Epithelial cell of prostate (primary cell): ENCODE data around the gene TBCCD1.

ENCODE experiments used
- DNase-seq: peaks from one replicate; pipeline ENCODE4 v3.0.0-alpha.2; 2011; ENCODE audit warnings: low read depth, low spot score
- H3K27ac ChIP-seq: fragments of 450-650 bp; 2 replicates; pipeline ENCODE4 v1.5.1; 2017; ENCODE audit warnings: mild to moderate bottlenecking

The TBCCD1 gene

GRCh38 chr3:186567072-186567921 is at the start of gene TBCCD1:
TSS of gene TBCCD1 (minus strand) at chr3:186567339. CDS start at chr3:186564329, 3,010 bp downstream.
- DNase-seq: peak; percentile 59
- peak within 1 kb of the TSS; percentile 79 for H3K27ac ChIP-seq

GRCh38 chr3:186616299-186616617 is 49.1 kb upstream of the TBCCD1 start:
- no peak overlapping the region for H3K27ac ChIP-seq
- DNase-seq: no peak

- H3K27ac ChIP-seq: no peak overlapping the region
- DNase-seq: no peak
Measured at GRCh38 chr3:186614597-186615483, 47.7 kb upstream of the TBCCD1 start.

- H3K27ac ChIP-seq: no peak overlapping the region
- no peak for DNase-seq
Measured at GRCh38 chr3:186614266-186614596, 47.1 kb upstream of the TBCCD1 start.

GRCh38 chr3:186613637-186614265 is 46.6 kb upstream of the TBCCD1 start:
- no peak overlapping the region for H3K27ac ChIP-seq

GRCh38 chr3:186612721-186613636 is 45.8 kb upstream of the TBCCD1 start, which contains the start of gene AHSG:
TSS of gene AHSG (plus strand) at chr3:186613060. CDS start at chr3:186613142, 82 bp downstream.
- DNase-seq: no peak
- H3K27ac ChIP-seq: no peak within 1 kb of the TSS

More at GRCh38 chr3:186613637-186614265, 46.6 kb upstream of the TBCCD1 start:
- DNase-seq: no peak

- H3K27ac ChIP-seq: no peak overlapping the region
- no peak for DNase-seq
Measured at GRCh38 chr3:186612065-186612464, 44.9 kb upstream of the TBCCD1 start.

GRCh38 chr3:186609247-186609868 is 42.2 kb upstream of the TBCCD1 start:
- no peak for DNase-seq
- no peak overlapping the region for H3K27ac ChIP-seq

GRCh38 chr3:186608624-186609215 is 41.6 kb upstream of the TBCCD1 start:
- H3K27ac ChIP-seq: no peak overlapping the region
- DNase-seq: no peak

GRCh38 chr3:186605561-186606545 is 38.7 kb upstream of the TBCCD1 start:
- no peak for DNase-seq
- no peak overlapping the region for H3K27ac ChIP-seq

- DNase-seq: peak; percentile 24
- no peak overlapping the region for H3K27ac ChIP-seq
Measured at GRCh38 chr3:186605078-186605477, 37.9 kb upstream of the TBCCD1 start.

GRCh38 chr3:186603159-186603558 is 36.0 kb upstream of the TBCCD1 start:
- H3K27ac ChIP-seq: no peak overlapping the region
- DNase-seq: no peak

- H3K27ac ChIP-seq: no peak overlapping the region
- DNase-seq: no peak
Measured at GRCh38 chr3:186600896-186601295, 33.8 kb upstream of the TBCCD1 start.

- no peak for DNase-seq
- H3K27ac ChIP-seq: no peak overlapping the region
Measured at GRCh38 chr3:186599785-186600166, 32.6 kb upstream of the TBCCD1 start.

GRCh38 chr3:186599142-186599784 is 32.1 kb upstream of the TBCCD1 start:
- no peak for DNase-seq
- H3K27ac ChIP-seq: no peak overlapping the region

GRCh38 chr3:186598794-186599141 is 31.6 kb upstream of the TBCCD1 start:
- no peak overlapping the region for H3K27ac ChIP-seq
- no peak for DNase-seq

- no peak overlapping the region for H3K27ac ChIP-seq
- no peak for DNase-seq
Measured at GRCh38 chr3:186598108-186598784, 31.1 kb upstream of the TBCCD1 start.
